NCI-H2196 (cell line): ENCODE results near the gene DENND2A.
"Not testable (repeated sequence)": the region's sequence is repeated elsewhere in the genome, so short reads cannot be mapped to it uniquely, and the experiment has no call there.

Source experiments
- DNase-seq: peaks from one replicate; lab custom pipeline; 2025; ENCODE audit not compliant: unreplicated experiment; lab: John Stamatoyannopoulos, UW

The DENND2A gene

DNA sequence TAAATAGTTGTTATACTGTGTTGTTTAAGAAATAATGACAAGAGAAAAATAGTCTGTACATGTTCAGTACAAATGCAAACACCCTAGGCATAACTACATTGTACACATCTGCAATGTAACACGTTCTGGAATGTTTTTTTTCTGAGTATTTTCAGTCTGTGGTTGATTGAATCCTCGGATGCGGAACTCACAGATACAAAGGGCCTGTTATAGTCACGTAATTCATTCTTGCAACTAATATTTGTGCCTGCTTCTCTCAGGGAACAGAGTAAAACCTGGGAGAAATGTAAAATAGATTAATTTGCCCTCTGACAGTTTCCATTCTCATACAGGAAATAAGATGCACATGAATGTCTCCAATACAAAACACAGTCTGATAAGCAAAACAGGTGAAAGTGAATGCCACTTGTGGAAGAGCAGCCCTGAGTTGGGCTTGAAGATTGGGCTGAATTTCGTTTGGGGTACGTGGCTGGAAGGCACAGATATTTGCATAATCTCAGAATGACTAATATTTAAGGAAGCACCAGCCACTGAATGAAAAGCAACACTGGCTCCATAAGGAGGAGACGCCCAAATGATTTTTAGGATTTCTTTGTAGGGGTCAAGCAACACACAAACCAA is 19.1 kb downstream of the DENND2A start:
- no peak for DNase-seq

DNA sequence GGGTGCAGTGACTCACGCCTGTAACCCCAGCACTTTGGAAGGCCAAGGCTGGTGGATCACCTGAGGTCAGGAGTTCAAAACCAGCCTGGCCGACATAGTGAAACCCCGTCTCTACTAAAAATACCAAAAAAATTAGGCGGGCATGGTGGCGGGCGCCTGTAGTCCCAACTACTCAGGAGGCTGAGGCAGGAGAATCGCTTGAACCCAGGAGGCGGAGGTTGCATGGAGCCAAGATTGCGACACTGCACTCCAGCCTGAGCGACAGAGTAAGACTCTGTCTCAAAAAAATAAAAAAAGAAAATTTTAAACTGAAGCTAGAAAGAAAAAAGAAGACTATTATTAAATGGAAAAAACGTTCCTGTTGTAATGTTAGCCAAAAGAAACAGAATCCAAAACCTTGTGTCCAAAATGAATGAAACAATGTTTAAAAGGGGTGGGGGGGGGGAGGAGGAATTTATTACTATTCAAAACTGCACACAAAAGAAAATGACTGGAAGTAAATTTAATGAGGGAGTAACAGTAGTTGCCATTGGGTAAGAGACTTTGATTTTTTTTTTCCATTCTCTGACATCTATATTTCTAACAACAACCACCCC is 20.6 kb downstream of the DENND2A start:
- DNase-seq, result not testable (repeated sequence)

DNA sequence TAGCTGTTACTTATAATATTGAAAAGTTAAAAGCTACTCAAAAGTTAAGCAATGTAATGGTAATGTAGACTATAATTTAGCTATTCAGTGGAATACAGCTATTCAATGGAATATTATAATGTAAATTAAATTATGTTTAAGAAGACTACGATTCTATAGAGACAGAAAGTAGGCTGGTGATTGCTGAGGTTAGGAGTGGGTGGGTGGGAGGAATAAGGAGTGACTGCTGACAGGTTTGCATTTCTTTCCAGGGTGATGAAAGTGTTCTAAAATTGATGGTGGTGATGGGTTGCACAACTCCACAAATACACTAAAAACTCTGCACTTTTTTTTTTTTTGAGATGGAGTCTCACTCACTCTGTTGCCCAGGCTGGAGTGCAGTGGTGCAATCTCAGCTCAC is 21.4 kb downstream of the DENND2A start:
- DNase-seq, result no peak

DNA sequence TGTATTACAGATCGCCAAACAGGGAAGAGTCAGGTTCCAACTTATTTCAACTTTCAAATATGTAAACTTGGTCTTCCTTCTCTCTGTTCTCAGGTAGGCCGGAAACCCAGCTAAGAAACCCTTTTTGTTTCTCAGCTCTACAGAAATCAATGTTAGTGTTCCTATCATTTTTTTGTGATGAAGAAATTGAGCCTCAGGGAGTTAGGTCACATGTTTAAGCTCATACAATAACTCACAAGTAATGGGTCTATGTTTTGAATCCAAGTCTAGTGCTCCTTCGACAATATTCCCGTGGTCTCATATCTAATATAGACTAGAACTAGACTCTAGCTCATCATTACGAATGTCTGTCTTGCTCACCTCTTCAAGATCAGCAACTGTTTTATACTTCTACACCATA is 22.3 kb downstream of the DENND2A start:
- DNase-seq, result no peak

DNA sequence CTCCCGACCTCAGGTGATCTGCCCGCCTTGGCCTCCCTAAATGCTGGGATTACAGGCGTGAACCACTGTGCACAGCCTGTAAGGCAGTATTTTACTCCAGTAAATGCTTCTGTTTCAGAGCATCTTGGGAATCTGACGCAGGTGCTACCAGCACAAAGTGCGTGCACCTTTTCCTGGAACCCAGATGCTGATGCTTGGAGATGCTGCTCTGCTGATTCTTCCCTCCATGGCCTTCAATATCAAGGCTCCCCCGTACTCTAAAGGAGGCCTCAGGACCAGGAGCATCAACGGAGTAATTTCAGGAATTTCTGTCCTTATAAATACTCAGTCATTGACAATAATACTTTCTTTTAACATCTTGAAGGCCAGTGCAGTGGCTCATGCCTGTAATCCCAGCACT is 23.5 kb downstream of the DENND2A start:
- DNase-seq, result no peak

DNA sequence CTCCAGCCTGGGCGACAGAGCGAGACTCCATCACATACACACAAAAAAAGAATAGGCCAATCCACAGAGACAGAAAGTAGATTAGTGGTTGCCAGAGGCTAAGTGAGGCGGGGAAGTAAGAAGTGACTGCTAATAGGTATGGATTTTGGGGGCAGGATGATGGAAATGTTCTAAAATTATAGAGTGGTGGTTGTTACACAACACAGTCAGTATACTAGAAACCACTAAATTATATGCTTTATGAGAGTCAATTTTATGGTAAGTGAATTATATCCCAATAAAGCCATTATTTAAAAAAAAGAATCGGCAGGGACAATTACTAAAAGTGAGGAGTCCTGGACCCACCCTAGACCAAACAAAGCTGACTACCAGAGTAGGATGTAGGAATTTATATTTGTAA is 24.3 kb downstream of the DENND2A start:
- DNase-seq, result no peak

DNA sequence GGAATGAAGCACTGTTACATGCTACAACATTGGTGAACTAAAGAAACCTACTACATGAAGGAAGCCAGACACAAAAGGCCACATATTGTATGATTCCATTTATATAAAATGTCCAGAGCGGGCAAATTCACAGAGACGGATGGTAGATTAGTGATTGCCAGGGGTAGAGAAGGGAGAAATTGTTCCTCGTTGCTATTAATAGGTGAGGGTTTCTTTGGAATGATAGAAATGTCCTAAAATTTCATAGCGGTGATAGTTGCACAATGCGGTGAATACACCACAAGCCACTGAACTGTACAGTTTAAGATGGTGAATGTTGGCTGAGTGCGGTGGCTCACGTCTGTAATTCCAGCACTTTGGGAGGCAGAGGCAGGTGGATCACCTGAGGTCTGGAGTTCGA is 29.0 kb downstream of the DENND2A start:
- no peak for DNase-seq

DNA sequence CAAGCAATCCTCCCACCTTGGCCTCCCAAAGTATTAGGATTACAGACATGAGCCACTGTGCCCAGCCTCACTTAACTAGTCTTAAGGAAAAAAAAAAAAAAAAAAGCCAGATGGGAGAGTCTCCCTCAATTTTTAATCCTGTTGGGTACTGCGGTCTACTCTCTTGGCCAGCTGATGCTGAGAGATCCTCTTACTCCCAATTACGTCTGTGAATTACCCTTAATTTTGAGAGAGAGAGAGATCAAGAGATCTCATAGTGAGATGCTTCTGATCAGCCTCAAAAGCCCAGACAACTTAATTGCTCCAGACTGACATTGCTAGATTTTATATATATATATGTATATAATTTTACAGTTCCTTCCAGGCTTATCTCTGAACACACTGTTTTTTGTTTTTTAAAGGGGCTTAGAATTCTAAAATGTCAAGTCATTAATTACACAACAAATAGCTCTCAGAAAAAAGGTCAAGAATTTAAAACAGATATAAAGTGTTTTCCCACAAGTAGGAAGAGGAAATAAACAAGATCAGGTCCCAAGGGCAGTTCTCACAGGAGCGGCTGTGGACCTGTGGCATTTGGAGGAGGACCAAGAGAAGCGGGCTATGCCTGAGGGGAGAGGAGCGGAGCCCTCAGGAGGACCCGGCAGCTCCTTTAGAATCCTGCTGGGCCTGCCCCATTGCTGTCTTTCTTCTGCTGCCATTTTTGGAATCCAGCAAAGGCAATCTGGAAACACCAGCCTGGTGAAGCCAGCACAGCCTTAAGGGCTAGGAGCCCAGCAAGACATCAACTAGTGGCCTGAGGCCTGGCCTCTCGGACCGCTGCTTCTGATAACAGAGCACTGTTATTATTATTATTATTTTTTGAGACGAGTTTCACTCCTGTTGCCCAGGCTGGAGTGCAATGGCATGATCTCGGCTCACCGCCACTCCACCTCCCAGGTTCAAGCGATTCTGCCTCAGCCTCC is 30.1 kb downstream of the DENND2A start:
- no peak for DNase-seq

DNA sequence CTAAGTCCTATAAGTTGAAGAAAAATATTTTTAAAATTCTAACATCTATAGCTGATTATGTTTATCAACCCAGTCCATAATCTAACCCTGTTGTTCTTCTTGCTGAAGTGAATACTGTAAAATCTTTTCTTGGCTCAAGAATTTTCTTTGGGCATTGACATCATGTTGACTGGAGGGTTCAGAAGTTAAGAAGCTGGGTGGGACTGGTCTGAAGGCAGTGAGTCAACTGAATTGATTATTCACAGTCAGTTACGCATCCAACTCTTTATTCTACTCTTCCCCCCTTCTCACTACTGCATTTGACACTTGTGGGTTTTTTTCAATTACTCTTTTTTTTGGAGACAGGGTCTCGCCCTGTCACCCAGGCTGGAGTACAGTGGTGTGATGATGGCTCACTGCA is 31.0 kb downstream of the DENND2A start:
- DNase-seq, result no peak

DNA sequence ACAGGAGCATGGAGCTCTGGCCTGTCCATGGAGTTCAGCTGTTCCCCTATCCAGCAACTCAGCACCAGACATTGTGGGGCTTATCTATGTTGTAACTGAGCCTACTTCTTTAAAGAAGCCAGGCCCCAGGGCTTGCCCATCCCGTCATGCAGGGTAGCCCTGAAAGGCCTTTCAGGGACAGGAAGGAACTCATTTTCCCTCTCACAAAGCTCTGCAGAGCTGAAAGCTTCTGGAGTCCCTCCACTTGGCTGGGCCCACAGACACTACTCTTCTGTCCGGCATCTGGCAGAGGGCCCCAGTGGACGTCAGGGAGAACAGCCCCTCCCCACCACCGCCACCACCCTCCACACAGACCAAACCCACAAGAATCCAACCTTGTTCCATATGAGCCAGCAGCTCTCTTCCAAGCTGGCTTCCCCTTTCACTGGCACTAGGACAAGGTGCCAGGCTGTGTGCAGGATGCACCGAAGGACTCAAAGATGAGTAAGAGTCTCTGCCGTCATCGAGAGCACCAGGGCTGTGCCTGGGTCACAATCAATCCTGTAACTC is 33.1 kb downstream of the DENND2A start:
- no peak for DNase-seq

DNA sequence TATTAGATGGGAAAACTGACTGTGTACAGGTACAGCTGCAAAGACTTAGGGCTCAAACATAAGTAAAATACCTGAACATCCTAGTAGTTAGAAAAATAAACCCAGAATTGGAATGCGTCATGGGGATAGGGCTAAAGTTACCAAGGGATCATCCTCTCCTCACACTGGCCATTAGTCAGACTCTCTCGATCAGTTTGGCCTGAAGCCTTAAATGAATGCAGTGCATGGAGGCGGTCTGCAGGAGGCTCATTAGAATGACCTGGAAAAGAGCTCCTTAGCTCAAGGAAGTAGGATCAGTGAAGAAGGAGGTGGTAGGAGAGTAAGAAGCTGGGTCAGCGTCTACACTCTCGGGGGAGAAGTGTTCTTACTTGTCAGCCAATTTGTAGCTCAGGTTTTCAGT is 35.3 kb downstream of the DENND2A start:
- DNase-seq, result no peak

DNA sequence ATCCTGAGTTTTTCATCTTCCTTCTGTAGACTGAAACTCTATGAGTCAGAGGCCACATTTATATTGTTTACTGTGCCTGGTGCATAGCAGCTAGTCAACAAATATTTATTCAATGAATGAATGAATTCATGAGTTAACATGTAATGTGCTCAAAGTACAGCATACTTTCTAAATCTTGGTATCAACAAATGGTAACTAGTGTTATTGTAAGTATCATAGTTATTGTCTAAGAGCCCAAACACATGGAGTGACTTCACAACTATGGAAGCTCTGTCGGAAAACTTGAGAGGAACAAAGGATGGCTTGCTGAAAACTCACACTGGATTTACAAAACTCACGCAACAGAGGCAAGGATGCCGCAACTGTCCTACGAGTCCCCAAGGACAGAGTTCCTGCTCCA is 35.9 kb downstream of the DENND2A start:
- no peak for DNase-seq

DNA sequence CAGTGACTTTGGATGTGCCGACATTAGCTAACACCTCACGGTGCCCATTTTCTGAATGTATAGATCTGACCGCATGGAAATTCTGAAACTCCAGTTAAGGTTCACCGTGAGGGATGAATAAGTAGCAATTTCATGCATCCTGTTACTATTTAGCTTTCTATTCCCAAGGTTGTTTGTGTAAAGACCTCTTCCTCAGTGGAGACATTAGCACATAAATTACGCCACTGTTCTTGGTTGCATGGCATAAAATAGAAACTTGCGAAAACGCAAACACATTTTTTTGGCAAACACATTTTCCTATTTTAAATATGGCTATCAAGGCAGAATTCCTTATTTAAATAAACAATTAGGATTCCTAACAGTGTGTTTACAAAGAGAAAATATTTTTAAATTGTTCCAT is 36.5 kb downstream of the DENND2A start:
- no peak for DNase-seq

DNA sequence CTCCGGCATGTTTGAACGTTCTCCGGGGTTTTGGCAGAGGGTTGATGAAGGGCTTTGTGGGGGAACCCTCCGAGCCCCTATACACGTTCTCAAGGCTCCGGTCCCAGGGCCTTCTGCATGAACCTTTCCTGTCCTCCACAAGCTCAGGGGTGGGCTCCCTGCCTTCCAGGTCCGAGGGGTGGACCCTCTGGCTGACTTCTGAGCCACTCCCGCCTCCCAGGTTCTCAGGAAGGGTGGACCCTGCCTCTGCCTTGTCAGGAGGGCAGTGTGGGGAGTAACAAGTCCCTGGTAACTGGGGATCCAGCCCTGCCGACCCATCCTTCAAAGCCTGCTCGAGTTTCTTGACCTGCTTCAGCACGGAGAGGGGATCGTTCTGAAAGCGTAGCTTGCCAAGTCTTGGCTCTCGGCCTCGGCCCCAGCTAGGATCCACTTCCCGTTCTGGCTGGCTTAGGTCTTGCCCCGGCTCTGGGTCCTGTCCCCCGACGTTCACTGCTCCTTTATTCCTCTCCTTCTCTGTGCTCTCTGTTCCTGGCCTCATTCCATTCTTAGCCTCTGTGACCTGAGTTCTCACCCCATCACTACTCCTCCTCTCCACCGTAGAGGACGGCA is 38.9 kb downstream of the DENND2A start:
- no peak for DNase-seq

DNA sequence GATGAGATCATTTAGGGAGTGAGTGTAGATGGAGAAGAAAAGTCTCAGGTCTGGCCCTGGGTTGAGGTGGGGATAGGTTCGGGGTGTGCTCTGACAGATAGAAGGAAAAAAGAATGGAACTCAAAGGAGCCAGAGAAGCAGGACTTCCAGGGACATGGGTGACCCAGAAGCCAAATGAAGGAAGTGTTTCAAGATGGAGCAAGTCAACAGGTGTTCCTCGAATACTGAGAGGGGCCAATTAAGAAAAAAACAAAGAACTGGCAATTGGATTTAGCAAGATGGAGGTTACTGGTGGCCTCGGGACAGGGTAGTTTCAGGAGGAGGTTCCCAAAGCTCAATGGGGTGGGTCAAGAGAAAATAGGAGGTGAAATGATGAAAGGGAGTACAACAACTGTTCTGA is 40.3 kb downstream of the DENND2A start:
- DNase-seq, result no peak

DNA sequence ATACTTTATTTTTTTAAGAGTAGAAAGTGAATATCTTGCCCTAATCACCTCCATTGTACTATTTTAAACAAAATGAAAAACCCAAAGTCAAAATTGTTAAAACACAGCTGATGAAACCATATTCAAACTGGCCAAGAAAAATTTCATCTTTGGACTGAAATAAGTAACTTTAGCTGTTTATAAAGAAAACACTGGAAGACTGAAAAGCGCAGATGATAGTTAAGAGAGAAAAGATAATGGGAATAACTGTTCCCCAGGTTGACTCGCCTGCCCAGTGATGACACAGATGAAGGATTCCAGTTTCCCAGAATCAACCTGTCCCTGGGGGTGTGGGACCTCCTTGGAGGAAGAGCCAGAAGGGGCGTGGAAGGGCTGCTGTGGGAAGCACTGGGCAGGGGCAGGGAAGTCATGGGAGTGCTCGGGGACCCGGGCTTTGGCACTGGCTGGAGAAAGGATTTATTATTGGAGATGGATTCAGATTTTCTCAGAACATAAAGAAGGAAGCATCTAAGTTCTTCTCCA is 43.1 kb downstream of the DENND2A start:
- DNase-seq, result no peak

DNA sequence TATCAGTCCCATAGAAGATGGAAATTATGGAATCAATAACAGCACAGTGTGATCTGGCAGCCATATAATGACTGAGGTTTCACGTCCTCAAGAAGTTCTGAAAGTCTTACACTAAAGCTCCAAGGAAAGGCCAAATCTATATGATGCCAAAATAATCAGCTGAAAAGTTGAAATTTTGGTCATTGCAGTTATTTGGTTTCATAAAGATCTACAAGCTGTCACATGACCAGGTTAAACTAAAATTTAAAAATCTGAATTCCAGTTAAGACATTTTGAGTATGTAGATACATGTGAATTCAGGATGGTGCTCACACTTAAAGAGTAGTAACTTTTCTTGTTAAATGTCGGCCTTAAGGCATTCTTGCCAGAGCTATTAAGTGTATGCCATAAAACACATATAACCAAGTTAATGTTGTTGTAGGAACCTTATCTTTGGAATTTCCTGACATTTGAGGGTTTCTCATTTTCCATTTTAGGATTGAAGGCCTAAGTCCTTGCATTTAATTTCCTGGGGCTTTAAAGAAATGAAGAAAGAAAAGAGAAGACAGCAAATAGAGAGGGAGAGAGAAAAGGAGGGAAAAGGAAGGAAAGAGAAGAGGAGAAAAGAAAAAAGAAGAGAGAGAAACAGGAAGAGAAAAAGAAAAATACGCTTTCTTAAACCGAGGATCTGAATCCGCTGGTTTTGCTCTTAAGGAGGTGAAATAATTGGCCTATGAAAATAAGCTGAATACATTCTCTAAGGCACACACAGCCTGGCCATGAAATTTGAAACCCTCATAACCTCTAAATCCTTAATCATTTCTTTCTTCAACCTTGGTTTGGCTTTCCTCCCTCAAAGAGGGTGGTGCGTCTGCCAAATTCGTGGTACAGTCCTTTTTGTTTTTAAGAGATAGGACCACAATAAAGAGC is 43.8 kb downstream of the DENND2A start:
- peak; percentile 6 for DNase-seq

DNA sequence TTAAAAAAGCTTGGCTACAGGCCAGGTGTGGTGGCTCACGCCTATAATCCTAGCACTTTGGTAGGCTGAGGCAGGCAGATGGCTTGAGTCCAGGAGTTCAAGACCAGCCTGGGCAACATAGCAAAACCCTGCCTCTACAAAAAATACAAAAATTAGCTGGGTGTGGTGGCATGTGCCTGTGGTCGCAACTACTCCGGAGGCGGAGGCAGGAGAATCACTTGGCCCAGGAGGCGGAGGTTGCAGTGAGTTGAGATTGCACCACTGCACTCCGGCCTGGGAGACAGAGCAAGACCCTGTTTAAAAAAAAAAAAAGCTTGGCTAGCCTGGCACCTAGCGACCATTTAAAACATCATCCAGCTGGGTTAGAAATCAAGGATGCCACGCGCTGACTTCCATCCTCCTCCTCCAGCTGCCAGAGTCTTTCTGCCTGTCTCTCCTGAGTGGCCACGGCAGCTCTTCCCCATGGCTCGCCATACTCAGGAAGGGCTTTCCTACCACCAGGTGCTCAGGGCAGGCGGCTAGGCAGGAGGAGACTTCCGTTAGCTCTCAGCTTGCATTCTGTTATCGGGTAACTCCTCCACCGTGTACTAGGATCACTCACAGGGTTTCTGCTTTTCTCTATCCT is 45.0 kb downstream of the DENND2A start:
- DNase-seq, result no peak

DNA sequence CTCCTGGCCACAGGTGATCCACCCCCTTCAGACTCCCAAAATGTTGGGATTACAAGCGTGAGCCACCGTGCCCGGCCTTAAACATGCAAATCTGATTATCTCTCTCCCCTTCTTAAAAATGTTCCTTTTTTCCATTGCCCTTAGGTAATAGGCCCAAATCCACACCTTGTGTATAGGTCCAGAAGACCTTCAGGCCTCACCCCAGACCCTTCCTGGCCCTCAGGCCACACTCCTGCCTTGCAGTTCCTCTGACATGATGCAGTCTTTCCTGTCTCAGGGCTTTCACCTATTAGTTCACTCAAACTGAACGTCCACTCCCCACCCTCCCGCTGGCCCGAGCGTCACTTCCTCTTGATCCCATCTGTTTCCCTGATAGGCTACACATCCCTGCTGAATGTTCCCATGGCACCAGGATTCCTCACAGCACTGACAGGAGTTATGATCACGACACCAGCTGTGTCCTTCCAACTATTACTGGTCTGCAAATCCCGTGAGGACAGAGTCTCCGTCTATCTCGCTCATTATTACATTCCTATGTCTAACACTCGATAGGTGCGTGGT is 46.4 kb downstream of the DENND2A start:
- no peak for DNase-seq

DNA sequence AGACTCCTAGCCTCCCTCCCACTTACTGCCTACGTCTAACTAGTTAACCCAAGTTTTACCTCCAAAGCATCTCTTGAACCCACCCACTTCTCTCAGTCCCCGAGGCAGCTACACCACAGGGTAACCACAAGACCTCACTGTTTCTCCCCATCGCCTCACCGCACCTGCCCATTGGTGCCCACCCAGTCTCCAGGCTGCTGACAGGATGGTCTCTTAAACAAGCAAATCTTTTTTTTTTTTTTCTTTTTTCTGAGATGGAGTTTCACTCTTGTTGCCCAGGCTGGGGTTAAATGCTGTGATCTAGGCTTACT is 47.0 kb downstream of the DENND2A start:
- no peak for DNase-seq
